Kasumi-1 (cell line): ENCODE measurements around the gene FOXRED1.
A peak's percentile ranks its signal among the peaks of the same experiment; 100 is the strongest.
"Not testable (repeated sequence)": the region's sequence is repeated elsewhere in the genome, so short reads cannot be mapped to it uniquely, and the experiment has no call there.

Source experiments
- DNase-seq, 2 experiments: peaks; one replicate each; lab custom pipeline; 2025; lab: John Stamatoyannopoulos, UW

Gene FOXRED1

GRCh38 chr11:126268708-126269579 lies at the start of gene FOXRED1, which contains the start of gene SRPRA:
Gene FOXRED1, plus strand, starts transcription at chr11:126269154. Its CDS starts 53 bp downstream, at chr11:126269207.
Gene SRPRA, minus strand, starts transcription at chr11:126268895. Its CDS starts 91 bp downstream, at chr11:126268804.
- DNase-seq = peak; percentile 98

GRCh38 chr11:126219547-126219946 lies 49.4 kb upstream of the FOXRED1 start:
- no peak for DNase-seq

- no peak for DNase-seq
Measured at GRCh38 chr11:126224647-126225294, 44.2 kb upstream of the FOXRED1 start.

- no peak for DNase-seq
Measured at GRCh38 chr11:126225295-126225665, 43.7 kb upstream of the FOXRED1 start.

- DNase-seq = no peak
Measured at GRCh38 chr11:126226334-126227084, 42.4 kb upstream of the FOXRED1 start.

GRCh38 chr11:126229858-126230540 lies 39.0 kb upstream of the FOXRED1 start:
- no peak for DNase-seq

- no peak for DNase-seq
Measured at GRCh38 chr11:126231725-126232459, 37.1 kb upstream of the FOXRED1 start.

GRCh38 chr11:126232683-126233082 lies 36.3 kb upstream of the FOXRED1 start:
- no peak for DNase-seq

GRCh38 chr11:126233391-126233790 lies 35.6 kb upstream of the FOXRED1 start:
- no peak for DNase-seq

- no peak for DNase-seq
Measured at GRCh38 chr11:126246636-126247035, 22.3 kb upstream of the FOXRED1 start.

GRCh38 chr11:126253265-126253664 lies 15.7 kb upstream of the FOXRED1 start:
- no peak for DNase-seq

- no peak for DNase-seq
Measured at GRCh38 chr11:126254819-126255218, 14.1 kb upstream of the FOXRED1 start.

- not testable (repeated sequence) for DNase-seq
Measured at GRCh38 chr11:126255507-126255906, 13.4 kb upstream of the FOXRED1 start.

- DNase-seq = no peak
Measured at GRCh38 chr11:126256216-126256615, 12.7 kb upstream of the FOXRED1 start.

GRCh38 chr11:126257144-126257543 lies 11.8 kb upstream of the FOXRED1 start:
- no peak for DNase-seq

- DNase-seq = no peak
Measured at GRCh38 chr11:126257764-126258163, 11.2 kb upstream of the FOXRED1 start.

- DNase-seq = no peak
Measured at GRCh38 chr11:126262216-126262615, 6.7 kb upstream of the FOXRED1 start.

GRCh38 chr11:126263489-126263888 lies 5.5 kb upstream of the FOXRED1 start:
- no peak for DNase-seq

- peak; percentile 32 to 34 for DNase-seq
Measured at GRCh38 chr11:126265811-126266210, 3.1 kb upstream of the FOXRED1 start.

- no peak for DNase-seq
Measured at GRCh38 chr11:126267650-126268049, 1.3 kb upstream of the FOXRED1 start.

GRCh38 chr11:126268361-126268707 lies 620 bp upstream of the FOXRED1 start:
- peak in 1 of 2 experiments; percentile 15 for DNase-seq
